ENCODE results near the gene PCOLCE2. TPM values are rescaled to one million over a fixed set of nuclear protein-coding genes. Genes with fewer than 3 reads are reported as not detected.

PCOLCE2 gene
- total and polyA plus RNA-seq, 2 of the 8 experiments (the other 6 are each of a cell fraction or from before 2014, with no cell fraction given) = 11.1 to 12.6 TPM

- no peak overlapping the region for H2AFZ ChIP-seq (ENCODE audit: low read length)
- no peaks in the 10 kb centered on the region for H3K36me3 ChIP-seq (ENCODE audit: control insufficient read depth in 2 of 4, insufficient read depth in 4 of 4, low read length in 3 of 4)
- H3K79me1 ChIP-seq (ENCODE audit: low read depth, low read length) = no peaks in the 10 kb centered on the region; the same call in 1 of the 2 replicates
- no peak overlapping the region for H2AK5ac ChIP-seq (ENCODE audit: low read depth, low read length)
- no peak overlapping the region for H3K18ac ChIP-seq (ENCODE audit: extremely low read depth, low read length)
- H3K23ac ChIP-seq (ENCODE audit: insufficient read length) = no peak overlapping the region
- no peak overlapping the region for H2BK5ac ChIP-seq (ENCODE audit: low read depth, low read length)
- FAIRE-seq (no peak), DNase-seq (ENCODE audit: low read depth in 1 of 2, low spot score in 2 of 2) (no peak)
- H3K9ac ChIP-seq (replicated peaks in 1 of 4; ENCODE audit: extremely low read depth in 1 of 4, low read depth in 3 of 4, low read length in 3 of 4) = no peak overlapping the region
- no peak overlapping the region for H3K4me2 ChIP-seq (ENCODE audit: insufficient read depth in 1 of 2, low read depth in 2 of 2, low read length in 2 of 2)
- no peaks in the 10 kb centered on the region; the same call in 1 of the 2 replicates for H3K23me2 ChIP-seq (ENCODE audit: low read depth, low read length)
- H3K27me3 ChIP-seq (replicated peaks in 1 of 4; ENCODE audit: control insufficient read depth in 3 of 4, extremely low read depth in 1 of 4, insufficient read depth in 3 of 4, low read length in 3 of 4) = no peaks in the 10 kb centered on the region
- H3K4me3 ChIP-seq (ENCODE audit: extremely low read depth in 1 of 4, insufficient read depth in 2 of 4, low read depth in 3 of 4, low read length in 4 of 4) = no peak overlapping the region
- H3K4ac ChIP-seq (replicated peaks; ENCODE audit: insufficient read length, low read depth, low read length) = no peak overlapping the region
- ChIA-PET CTCF (ENCODE audit: partially characterized antibody) (interaction anchor here (1.0 to 1.8 kb wide), 5 partner anchors 8 to 33 kb away, joined by 3 to 8 read pairs (median 5); no protein-coding TSS in a partner anchor), POLR2A (ENCODE audit: partially characterized antibody) (interaction anchor here (1.2 kb wide), 1 partner anchor 9 kb away, joined by 4 read pairs; no protein-coding TSS in a partner anchor)
- no peaks in the 10 kb centered on the region for H3K79me2 ChIP-seq (ENCODE audit: control insufficient read depth in 1 of 2, insufficient read depth in 2 of 2, low read length in 2 of 2)
- no peak overlapping the region for H2BK120ac ChIP-seq (replicated peaks; ENCODE audit: low read depth, low read length)
- H4K91ac ChIP-seq (replicated peaks; ENCODE audit: insufficient read length, low read length) = no peak overlapping the region
- no peak overlapping the region for H3K14ac ChIP-seq (ENCODE audit: insufficient read length)
- WGBS, 2 experiments (ENCODE audit: extremely low coverage in 1 of 2, insufficient coverage in 1 of 2, insufficient read length in 1 of 2, insufficient replicate concordance in 2 of 2, low coverage in 1 of 2, low lambda C conversion rate in 2 of 2, missing lambda C conversion rate in 1 of 2) = 100% methylated on average over 2 of the region's 2 CpGs; no CpG with 5 or more reads in 1 of the 2 experiments
- H4K20me1 ChIP-seq (replicated peaks in 1 of 2; ENCODE audit: control insufficient read depth in 1 of 2, insufficient read depth in 2 of 2, low read length in 2 of 2) = peaks cover 0 to 1% of the 10 kb centered on the region in 2 experiments
- H4K8ac ChIP-seq (ENCODE audit: extremely low read depth, insufficient read depth, low read length) = no peak overlapping the region
- no peak overlapping the region for H3K27ac ChIP-seq (ENCODE audit: low read depth, low read length)
- no peaks in the 10 kb centered on the region for H3K9me3 ChIP-seq (ENCODE audit: insufficient read depth in 2 of 2, low read depth in 1 of 2, low read length in 1 of 2)
- H4K5ac ChIP-seq (ENCODE audit: insufficient read length, low read depth, low read length) = no peak overlapping the region
- no peak overlapping the region for H3K56ac ChIP-seq (replicated peaks; ENCODE audit: insufficient read length, low read depth, low read length)
- H3K4me1 ChIP-seq (replicated peaks in 1 of 4; ENCODE audit: control insufficient read depth in 3 of 4, insufficient read depth in 4 of 4, low read length in 3 of 4) = no peaks in the 10 kb centered on the region
- no peak overlapping the region for H2BK15ac ChIP-seq (ENCODE audit: low read length)
- H2BK12ac ChIP-seq (ENCODE audit: low read depth, low read length) = no peak overlapping the region
- H2BK20ac ChIP-seq (ENCODE audit: low read length) = no peak overlapping the region
- TF ChIP-seq RFX5 (IDR thresholded peaks at IDR 0.05; ENCODE audit: borderline replicate concordance, low read depth, low read length) = no peak
Measured at GRCh38 chr3:142875583-142876207, 13.2 kb downstream of the PCOLCE2 start.

Data from H1 (cell line).